GM23338 (cell line): ENCODE results near the gene TBRG4. TPM values are rescaled to one million over a fixed set of nuclear protein-coding genes. Genes with fewer than 3 reads are reported as not detected.

Experiments used
- ATAC-seq: fragments of 200-7000 bp; cut with Tn5 transposase; 3 replicates; pipeline ENCODE4 v1.9.1; 2020
- DNase-seq: peaks from one replicate; pipeline ENCODE4 v3.0.0-alpha.2; 2015; ENCODE audit warnings: low spot score
- H2AFZ ChIP-seq: fragments of 200-600 bp; sonication (generic); 2 replicates; pipeline ENCODE4 v1.8.0; 2016; ENCODE audit warnings: antibody characterized with exemption, mild to moderate bottlenecking, moderate library complexity
- H3F3A ChIP-seq: fragments of 200-600 bp; sonication (generic); replicated peaks from 2 replicates; pipeline ENCODE4 v1.8.0; 2017; ENCODE audit warnings: antibody characterized with exemption, mixed run types, low read depth
- H3K27ac ChIP-seq: fragments of 200-600 bp; sonication (generic); 2 replicates; pipeline ENCODE4 v1.6.1; 2016; ENCODE audit warnings: low read depth
- H3K27me3 ChIP-seq: fragments of 200-600 bp; sonication (generic); 2 replicates; pipeline ENCODE4 v1.8.0; 2016; ENCODE audit warnings: mild to moderate bottlenecking, mixed run types, moderate library complexity; ENCODE audit not compliant: insufficient read depth
- H3K36me3 ChIP-seq: fragments of 200-600 bp; sonication (generic); 2 replicates; pipeline ENCODE4 v1.8.0; 2016; ENCODE audit warnings: mild to moderate bottlenecking; ENCODE audit not compliant: insufficient read depth
- H3K4me1 ChIP-seq: fragments of 200-600 bp; sonication (generic); 2 replicates; pipeline ENCODE4 v1.8.0; 2016; ENCODE audit warnings: mild to moderate bottlenecking, moderate library complexity; ENCODE audit not compliant: insufficient read depth
- H3K4me2 ChIP-seq: fragments of 200-600 bp; sonication (generic); 2 replicates; pipeline ENCODE4 v1.7.1; 2017; ENCODE audit warnings: mixed run types
- H3K4me3 ChIP-seq: fragments of 200-600 bp; sonication (generic); 2 replicates; pipeline ENCODE4 v1.6.1; 2016; ENCODE audit warnings: mixed run types
- H3K79me2 ChIP-seq: fragments of 200-600 bp; sonication (generic); replicated peaks from 2 replicates; pipeline ENCODE4 v1.8.0; 2017; ENCODE audit warnings: mild to moderate bottlenecking; ENCODE audit not compliant: insufficient read depth
- H3K9me2 ChIP-seq: fragments of 200-600 bp; sonication (generic); 2 replicates; pipeline ENCODE4 v1.8.0; 2017; ENCODE audit not compliant: insufficient read depth
- H4K20me1 ChIP-seq: fragments of 200-600 bp; sonication (generic); replicated peaks from 2 replicates; pipeline ENCODE4 v1.8.0; 2017; ENCODE audit warnings: mild to moderate bottlenecking; ENCODE audit not compliant: insufficient read depth
- H3K27ac Mint-ChIP-seq: 2 replicates; pipeline ENCODE4 v1.8.0; 2020; ENCODE audit warnings: inconsistent platforms, mild to moderate bottlenecking, moderate library complexity, mixed read lengths
- H3K27me3 Mint-ChIP-seq: 3 replicates; pipeline ENCODE4 v1.8.0; 2022; ENCODE audit warnings: low read depth, mild to moderate bottlenecking, moderate library complexity, mixed read lengths, inconsistent platforms; ENCODE audit not compliant: insufficient read depth, poor library complexity
- H3K36me3 Mint-ChIP-seq: 3 replicates; pipeline ENCODE4 v1.8.0; 2021; ENCODE audit warnings: low read depth, mild to moderate bottlenecking, inconsistent platforms, moderate library complexity, mixed read lengths
- H3K4me1 Mint-ChIP-seq: 3 replicates; pipeline ENCODE4 v1.8.0; 2020; ENCODE audit warnings: mild to moderate bottlenecking, inconsistent platforms, mixed read lengths
- H3K4me3 Mint-ChIP-seq: 3 replicates; pipeline ENCODE4 v1.8.0; 2021; ENCODE audit warnings: moderate library complexity, mild to moderate bottlenecking, inconsistent platforms, mixed read lengths
- H3K9me3 Mint-ChIP-seq: 3 replicates; pipeline ENCODE4 v1.8.0; 2020; ENCODE audit warnings: moderate library complexity, mild to moderate bottlenecking, inconsistent platforms, mixed read lengths
- ETS1 ChIP-seq: IDR thresholded peaks from 2 replicates; pipeline ENCODE4 v1.6.1; 2016; ENCODE audit warnings: antibody characterized with exemption
- POLR2AphosphoS5 ChIP-seq: IDR thresholded peaks from 2 replicates; pipeline ENCODE4 v1.6.1; 2016; ENCODE audit warnings: antibody characterized with exemption, low read depth
- STAT1 ChIP-seq: IDR thresholded peaks from one replicate; pipeline ENCODE4 v1.6.1; 2016; ENCODE audit warnings: antibody characterized with exemption; ENCODE audit not compliant: unreplicated experiment
- ZNF331 ChIP-seq: fragments of 250-450 bp; sonication (Bioruptor Pico); IDR thresholded peaks from 2 replicates; pipeline ENCODE4 v1.5.0; 2020; ENCODE audit warnings: low read depth, mild to moderate bottlenecking, moderate library complexity
- polyA plus RNA-seq: library from polyadenylated mRNA; unstranded; fragments of >200 nt; fragmentation: Nextera tagmentation; extraction: Ambion mirVana; gene quantifications from 2 replicates; pipeline ENCODE4 v1.2.1, GENCODE V29; 2016
- total RNA-seq: library from RNA; depleted of rRNA; stranded (reverse); fragments of >200 nt; shearing (Covaris generic); gene quantifications from 2 replicates; pipeline ENCODE4 v1.2.3, GENCODE V29; 2014
- TF ChIP-seq, protein P1 (sequence below): fragments of 250-450 bp; sonication (Bioruptor Pico); IDR thresholded peaks from 2 replicates; pipeline ENCODE4 v1.5.0; 2020; ENCODE audit warnings: mild to moderate bottlenecking, moderate library complexity
- TF ChIP-seq, protein P2 (sequence below), 2 experiments: fragments of 200-600 bp in 1 of 2; sonication (generic) in 1 of 2; conservative IDR thresholded peaks; 2 replicates each; pipeline versions ENCODE4 v1.5.1 to v1.6.1; 2016 to 2017; ENCODE audit warnings: antibody characterized with exemption in 2 of 2, low read depth in 2 of 2, mild to moderate bottlenecking in 2 of 2, moderate library complexity in 1 of 2

Gene TBRG4
- total and polyA plus RNA-seq, 2 experiments from 2014 or later, result 72.5 to 162 TPM

DNA sequence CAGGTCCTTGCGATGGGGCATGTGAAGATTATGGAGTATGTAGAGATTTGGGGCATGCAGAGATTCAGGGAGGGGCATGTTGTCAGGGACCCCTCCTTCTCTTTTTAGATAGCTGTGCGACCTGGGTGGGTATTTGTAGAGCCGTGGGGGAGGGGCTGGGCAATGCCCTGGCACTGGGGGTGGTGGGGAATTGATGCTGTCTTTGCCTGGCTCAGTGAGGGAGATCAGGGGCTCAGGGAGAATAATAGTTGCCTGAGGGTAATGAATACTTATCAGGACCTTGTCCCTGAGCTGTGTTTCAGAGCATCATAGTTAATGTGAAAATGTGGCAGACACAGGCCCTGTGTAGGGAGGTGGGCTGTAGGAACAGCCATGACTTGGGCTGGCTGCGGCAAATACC lies 49.6 kb upstream of the TBRG4 start (continued):
- TF ChIP-seq, protein P1, sequence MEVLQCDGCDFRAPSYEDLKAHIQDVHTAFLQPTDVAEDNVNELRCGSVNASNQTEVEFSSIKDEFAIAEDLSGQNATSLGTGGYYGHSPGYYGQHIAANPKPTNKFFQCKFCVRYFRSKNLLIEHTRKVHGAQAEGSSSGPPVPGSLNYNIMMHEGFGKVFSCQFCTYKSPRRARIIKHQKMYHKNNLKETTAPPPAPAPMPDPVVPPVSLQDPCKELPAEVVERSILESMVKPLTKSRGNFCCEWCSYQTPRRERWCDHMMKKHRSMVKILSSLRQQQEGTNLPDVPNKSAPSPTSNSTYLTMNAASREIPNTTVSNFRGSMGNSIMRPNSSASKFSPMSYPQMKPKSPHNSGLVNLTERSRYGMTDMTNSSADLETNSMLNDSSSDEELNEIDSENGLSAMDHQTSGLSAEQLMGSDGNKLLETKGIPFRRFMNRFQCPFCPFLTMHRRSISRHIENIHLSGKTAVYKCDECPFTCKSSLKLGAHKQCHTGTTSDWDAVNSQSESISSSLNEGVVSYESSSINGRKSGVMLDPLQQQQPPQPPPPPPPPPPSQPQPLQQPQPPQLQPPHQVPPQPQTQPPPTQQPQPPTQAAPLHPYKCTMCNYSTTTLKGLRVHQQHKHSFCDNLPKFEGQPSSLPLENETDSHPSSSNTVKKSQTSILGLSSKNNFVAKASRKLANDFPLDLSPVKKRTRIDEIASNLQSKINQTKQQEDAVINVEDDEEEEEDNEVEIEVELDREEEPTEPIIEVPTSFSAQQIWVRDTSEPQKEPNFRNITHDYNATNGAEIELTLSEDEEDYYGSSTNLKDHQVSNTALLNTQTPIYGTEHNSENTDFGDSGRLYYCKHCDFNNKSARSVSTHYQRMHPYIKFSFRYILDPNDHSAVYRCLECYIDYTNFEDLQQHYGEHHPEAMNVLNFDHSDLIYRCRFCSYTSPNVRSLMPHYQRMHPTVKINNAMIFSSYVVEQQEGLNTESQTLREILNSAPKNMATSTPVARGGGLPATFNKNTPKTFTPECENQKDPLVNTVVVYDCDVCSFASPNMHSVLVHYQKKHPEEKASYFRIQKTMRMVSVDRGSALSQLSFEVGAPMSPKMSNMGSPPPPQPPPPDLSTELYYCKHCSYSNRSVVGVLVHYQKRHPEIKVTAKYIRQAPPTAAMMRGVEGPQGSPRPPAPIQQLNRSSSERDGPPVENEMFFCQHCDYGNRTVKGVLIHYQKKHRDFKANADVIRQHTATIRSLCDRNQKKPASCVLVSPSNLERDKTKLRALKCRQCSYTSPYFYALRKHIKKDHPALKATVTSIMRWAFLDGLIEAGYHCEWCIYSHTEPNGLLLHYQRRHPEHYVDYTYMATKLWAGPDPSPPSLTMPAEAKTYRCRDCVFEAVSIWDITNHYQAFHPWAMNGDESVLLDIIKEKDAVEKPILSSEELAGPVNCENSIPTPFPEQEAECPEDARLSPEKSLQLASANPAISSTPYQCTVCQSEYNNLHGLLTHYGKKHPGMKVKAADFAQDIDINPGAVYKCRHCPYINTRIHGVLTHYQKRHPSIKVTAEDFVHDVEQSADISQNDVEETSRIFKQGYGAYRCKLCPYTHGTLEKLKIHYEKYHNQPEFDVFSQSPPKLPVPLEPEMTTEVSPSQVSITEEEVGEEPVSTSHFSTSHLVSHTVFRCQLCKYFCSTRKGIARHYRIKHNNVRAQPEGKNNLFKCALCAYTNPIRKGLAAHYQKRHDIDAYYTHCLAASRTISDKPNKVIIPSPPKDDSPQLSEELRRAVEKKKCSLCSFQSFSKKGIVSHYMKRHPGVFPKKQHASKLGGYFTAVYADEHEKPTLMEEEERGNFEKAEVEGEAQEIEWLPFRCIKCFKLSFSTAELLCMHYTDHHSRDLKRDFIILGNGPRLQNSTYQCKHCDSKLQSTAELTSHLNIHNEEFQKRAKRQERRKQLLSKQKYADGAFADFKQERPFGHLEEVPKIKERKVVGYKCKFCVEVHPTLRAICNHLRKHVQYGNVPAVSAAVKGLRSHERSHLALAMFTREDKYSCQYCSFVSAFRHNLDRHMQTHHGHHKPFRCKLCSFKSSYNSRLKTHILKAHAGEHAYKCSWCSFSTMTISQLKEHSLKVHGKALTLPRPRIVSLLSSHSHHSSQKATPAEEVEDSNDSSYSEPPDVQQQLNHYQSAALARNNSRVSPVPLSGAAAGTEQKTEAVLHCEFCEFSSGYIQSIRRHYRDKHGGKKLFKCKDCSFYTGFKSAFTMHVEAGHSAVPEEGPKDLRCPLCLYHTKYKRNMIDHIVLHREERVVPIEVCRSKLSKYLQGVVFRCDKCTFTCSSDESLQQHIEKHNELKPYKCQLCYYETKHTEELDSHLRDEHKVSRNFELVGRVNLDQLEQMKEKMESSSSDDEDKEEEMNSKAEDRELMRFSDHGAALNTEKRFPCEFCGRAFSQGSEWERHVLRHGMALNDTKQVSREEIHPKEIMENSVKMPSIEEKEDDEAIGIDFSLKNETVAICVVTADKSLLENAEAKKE (CRISPR knock-in tag), result no peak

DNA sequence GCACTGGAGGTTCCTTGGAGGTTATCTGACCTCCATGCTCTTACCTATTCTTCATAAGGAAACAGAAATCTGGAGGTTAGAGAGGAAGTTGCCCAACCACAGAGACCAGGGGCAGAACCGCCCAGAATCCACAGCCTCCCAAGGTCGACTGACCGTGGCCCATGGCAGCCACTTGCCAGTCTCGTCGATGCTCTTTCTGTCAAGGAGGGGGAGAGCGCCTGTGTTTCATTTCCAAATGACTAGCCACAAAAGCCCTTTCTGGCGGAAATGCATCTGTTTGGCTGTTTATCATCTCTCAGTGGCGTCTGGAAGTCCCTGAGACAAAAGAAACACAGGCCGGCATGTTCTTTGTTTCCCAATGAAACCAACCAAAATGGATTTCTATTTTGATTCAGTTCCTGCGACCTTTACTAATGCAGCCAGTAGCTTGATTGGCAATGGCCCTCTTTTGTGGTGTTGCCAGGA lies 49.0 kb upstream of the TBRG4 start:
- Mint-ChIP-seq H3K4me3 (no peak overlapping the region), H3K27ac (no peak overlapping the region), H3K36me3 (no peaks in the 10 kb centered on the region), H3K4me1 (peaks cover 8% of the 10 kb centered on the region; the same call in 2 of the 3 replicates), H3K9me3 (peaks cover 10% of the 10 kb centered on the region; the same call in 2 of the 3 replicates), H3K27me3 (peaks cover 29% of the 10 kb centered on the region)
- no peak for ATAC-seq
- H3F3A ChIP-seq, result no peaks in the 10 kb centered on the region
- no peaks in the 10 kb centered on the region for H3K79me2 ChIP-seq
- H4K20me1 ChIP-seq, result no peaks in the 10 kb centered on the region
- peak overlapping the region; percentile 80 for H2AFZ ChIP-seq
- H3K36me3 ChIP-seq, result no peaks in the 10 kb centered on the region
- DNase-seq, result no peak
- peak overlapping the region; percentile 24; the same call in 1 of the 2 replicates for H3K4me2 ChIP-seq
- no peaks in the 10 kb centered on the region; the same call in 1 of the 2 replicates for H3K4me1 ChIP-seq
- H3K27me3 ChIP-seq, result peaks cover 14% of the 10 kb centered on the region
- H3K27ac ChIP-seq, result no peak overlapping the region
- no peak overlapping the region for H3K4me3 ChIP-seq
- H3K9me2 ChIP-seq, result 0 out of 2 replicates have a peak, but pooled peaks cover 3% of the 10 kb centered on the region
- TF ChIP-seq, protein P2, sequence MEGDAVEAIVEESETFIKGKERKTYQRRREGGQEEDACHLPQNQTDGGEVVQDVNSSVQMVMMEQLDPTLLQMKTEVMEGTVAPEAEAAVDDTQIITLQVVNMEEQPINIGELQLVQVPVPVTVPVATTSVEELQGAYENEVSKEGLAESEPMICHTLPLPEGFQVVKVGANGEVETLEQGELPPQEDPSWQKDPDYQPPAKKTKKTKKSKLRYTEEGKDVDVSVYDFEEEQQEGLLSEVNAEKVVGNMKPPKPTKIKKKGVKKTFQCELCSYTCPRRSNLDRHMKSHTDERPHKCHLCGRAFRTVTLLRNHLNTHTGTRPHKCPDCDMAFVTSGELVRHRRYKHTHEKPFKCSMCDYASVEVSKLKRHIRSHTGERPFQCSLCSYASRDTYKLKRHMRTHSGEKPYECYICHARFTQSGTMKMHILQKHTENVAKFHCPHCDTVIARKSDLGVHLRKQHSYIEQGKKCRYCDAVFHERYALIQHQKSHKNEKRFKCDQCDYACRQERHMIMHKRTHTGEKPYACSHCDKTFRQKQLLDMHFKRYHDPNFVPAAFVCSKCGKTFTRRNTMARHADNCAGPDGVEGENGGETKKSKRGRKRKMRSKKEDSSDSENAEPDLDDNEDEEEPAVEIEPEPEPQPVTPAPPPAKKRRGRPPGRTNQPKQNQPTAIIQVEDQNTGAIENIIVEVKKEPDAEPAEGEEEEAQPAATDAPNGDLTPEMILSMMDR (conservative IDR thresholded peaks at IDR 0.05; ENCODE audit: low read depth in 2 of 2), result no peak
- TF ChIP-seq ZNF331 (CRISPR knock-in tag) (no peak), POLR2AphosphoS5 (no peak), ETS1 (no peak), STAT1 (no peak)
- TF ChIP-seq, protein P1 (CRISPR knock-in tag), result no peak
